GM23248 (cell line): ENCODE data around the gene USP34.

Source experiments
- EZH2 ChIP-seq: fragments of 200-600 bp; sonication (generic); IDR thresholded peaks from 2 replicates; pipeline ENCODE4 v1.6.1; 2018; ENCODE audit warnings: antibody characterized with exemption, mild to moderate bottlenecking; ENCODE audit not compliant: insufficient read depth, poor library complexity, severe bottlenecking
- EZH2phosphoT487 ChIP-seq: fragments of 200-600 bp; sonication (generic); IDR thresholded peaks from 2 replicates; pipeline ENCODE4 v1.6.1; 2018; ENCODE audit warnings: antibody characterized with exemption, moderate library complexity, mild to moderate bottlenecking, low read depth; ENCODE audit not compliant: insufficient read depth

- TF ChIP-seq EZH2phosphoT487 (0 out of 2 replicates have a peak, but pooled peaks have one; percentile 76), EZH2 (no peak)
Observed at GRCh38 chr2:61210332-61210981, 260.4 kb downstream of the USP34 start.
